Lung (tissue), 12 donors: ENCODE results near the gene CTDSPL2. TPM values are rescaled to one million over a fixed set of nuclear protein-coding genes. Genes with fewer than 3 reads are reported as not detected.
A peak's percentile ranks its signal among the peaks of the same experiment; 100 is the strongest.
"Not testable (repeated sequence)": the region's sequence is repeated elsewhere in the genome, so short reads cannot be mapped to it uniquely, and the experiment has no call there.

Experiments used
- ATAC-seq: fragments of 200-7000 bp; cut with Tn5 transposase; one replicate; pipeline ENCODE4 v1.9.1; 2020; ENCODE audit warnings: moderate number of reproducible peaks; ENCODE audit not compliant: insufficient read depth, low FRiP score
- DNase-seq, 3 donors: peaks; one replicate each; pipeline ENCODE4 v3.0.0-alpha.2; 2013 to 2017
- H3K27ac ChIP-seq, 2 donors: one replicate each; pipeline ENCODE4 v1.5.1; 2013; ENCODE audit warnings: mild to moderate bottlenecking in 2 of 2, moderate library complexity in 2 of 2, control low read depth in 1 of 2, inconsistent platforms in 1 of 2, low read depth in 1 of 2, low read length in 1 of 2
- H3K27me3 ChIP-seq, 3 donors: one replicate each; pipeline ENCODE4 v1.5.1; 2013; ENCODE audit warnings: low read length in 2 of 3; ENCODE audit not compliant: control insufficient read depth in 3 of 3, insufficient read depth in 3 of 3
- H3K36me3 ChIP-seq, 4 donors: one replicate each; pipeline ENCODE4 v1.5.1; 2013; ENCODE audit warnings: low read length in 4 of 4, mild to moderate bottlenecking in 1 of 4, moderate library complexity in 1 of 4; ENCODE audit not compliant: control insufficient read depth in 4 of 4, insufficient read depth in 4 of 4
- H3K4me1 ChIP-seq, 5 donors: one replicate each; pipeline ENCODE4 v1.5.1; 2013; ENCODE audit warnings: low read length in 5 of 5, mild to moderate bottlenecking in 2 of 5, moderate library complexity in 1 of 5; ENCODE audit not compliant: control insufficient read depth in 5 of 5, insufficient read depth in 5 of 5
- H3K4me3 ChIP-seq: one replicate; pipeline ENCODE4 v1.5.1; 2013; ENCODE audit warnings: mild to moderate bottlenecking, control low read depth, moderate library complexity
- H3K9ac ChIP-seq, 2 donors: one replicate each; pipeline ENCODE4 v1.5.1; 2013; ENCODE audit warnings: low read length in 2 of 2, control low read depth in 1 of 2; ENCODE audit not compliant: insufficient read depth in 1 of 2
- H3K9me3 ChIP-seq, 4 donors: one replicate each; pipeline ENCODE4 v1.5.1; 2013; ENCODE audit warnings: low read length in 3 of 4, mild to moderate bottlenecking in 1 of 4, moderate library complexity in 1 of 4; ENCODE audit not compliant: control insufficient read depth in 4 of 4, insufficient read depth in 3 of 4
- WGBS, 2 donors: extraction: QIAGEN DNeasy Blood & Tissue Kit; methylation state at CpG; one replicate each; pipeline ENCODE4 v1.1.7; 2013; 5-methylcytosine and 5-hydroxymethylcytosine counted together
- polyA plus RNA-seq, 2 donors: library from polyadenylated mRNA; stranded (reverse); fragments of 200-250 nt; gene quantifications; one replicate each; pipeline ENCODE4 v1.2.1, GENCODE V29; 2013
- total RNA-seq, 2 donors: library from RNA; depleted of rRNA in 1 of 2; stranded (reverse); fragments of >200 nt in 1 of 2; gene quantifications; one replicate each; pipeline ENCODE4 v1.2.1, GENCODE V29; 2014 to 2021
- TF ChIP-seq, protein P1 (sequence below): IDR thresholded peaks from 2 replicates; pipeline ENCODE4 v1.5.1; 2012; ENCODE audit warnings: mild to moderate bottlenecking; ENCODE audit errors: control extremely low read depth, extremely low read depth
- donor health status: control.
- donor health status: control.
- donor health status: Bipolar disorder and iron deficiency.
- donor health status: healthy.
- donor health status: DM: yes; HTN: yes; CAD: no.

CTDSPL2 gene
- total and polyA plus RNA-seq, 4 donors = 5.5 to 119 (median 19.0) TPM

DNA sequence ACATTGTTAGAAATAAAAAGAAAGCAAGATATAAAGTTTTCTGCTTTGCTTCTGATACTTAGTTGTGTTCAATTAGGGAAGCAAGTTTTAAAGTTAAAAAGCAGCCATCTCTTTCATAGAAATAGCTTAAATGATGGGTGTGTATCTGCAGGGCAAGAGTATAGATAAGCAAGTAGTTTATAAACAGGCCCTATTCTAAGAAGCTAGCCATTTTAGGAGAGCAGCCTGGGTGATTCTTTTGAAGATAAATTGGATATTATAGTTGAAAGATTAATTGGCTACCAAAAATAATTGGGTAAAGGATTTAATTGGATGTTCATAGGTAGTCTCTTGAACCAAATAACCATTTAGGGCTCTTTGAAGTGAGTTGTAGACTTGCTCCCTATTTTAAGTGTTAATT is 115.2 kb downstream of the CTDSPL2 start:
- no peak overlapping the region for H3K4me3 ChIP-seq
- H3K27ac ChIP-seq = no peak overlapping the region
- no peak for DNase-seq
- H3K4me1 ChIP-seq = peaks cover 0 to 28% (median 5%) of the 10 kb centered on the region in 5 donors
- H3K27me3 ChIP-seq = no peaks in the 10 kb centered on the region
- peaks cover 0 to 12% (median 2%) of the 10 kb centered on the region in 4 donors for H3K36me3 ChIP-seq
- H3K9ac ChIP-seq = no peak overlapping the region
- TF ChIP-seq, protein P1, sequence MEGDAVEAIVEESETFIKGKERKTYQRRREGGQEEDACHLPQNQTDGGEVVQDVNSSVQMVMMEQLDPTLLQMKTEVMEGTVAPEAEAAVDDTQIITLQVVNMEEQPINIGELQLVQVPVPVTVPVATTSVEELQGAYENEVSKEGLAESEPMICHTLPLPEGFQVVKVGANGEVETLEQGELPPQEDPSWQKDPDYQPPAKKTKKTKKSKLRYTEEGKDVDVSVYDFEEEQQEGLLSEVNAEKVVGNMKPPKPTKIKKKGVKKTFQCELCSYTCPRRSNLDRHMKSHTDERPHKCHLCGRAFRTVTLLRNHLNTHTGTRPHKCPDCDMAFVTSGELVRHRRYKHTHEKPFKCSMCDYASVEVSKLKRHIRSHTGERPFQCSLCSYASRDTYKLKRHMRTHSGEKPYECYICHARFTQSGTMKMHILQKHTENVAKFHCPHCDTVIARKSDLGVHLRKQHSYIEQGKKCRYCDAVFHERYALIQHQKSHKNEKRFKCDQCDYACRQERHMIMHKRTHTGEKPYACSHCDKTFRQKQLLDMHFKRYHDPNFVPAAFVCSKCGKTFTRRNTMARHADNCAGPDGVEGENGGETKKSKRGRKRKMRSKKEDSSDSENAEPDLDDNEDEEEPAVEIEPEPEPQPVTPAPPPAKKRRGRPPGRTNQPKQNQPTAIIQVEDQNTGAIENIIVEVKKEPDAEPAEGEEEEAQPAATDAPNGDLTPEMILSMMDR = no peak
- no peak for ATAC-seq
- no peaks in the 10 kb centered on the region for H3K9me3 ChIP-seq

DNA sequence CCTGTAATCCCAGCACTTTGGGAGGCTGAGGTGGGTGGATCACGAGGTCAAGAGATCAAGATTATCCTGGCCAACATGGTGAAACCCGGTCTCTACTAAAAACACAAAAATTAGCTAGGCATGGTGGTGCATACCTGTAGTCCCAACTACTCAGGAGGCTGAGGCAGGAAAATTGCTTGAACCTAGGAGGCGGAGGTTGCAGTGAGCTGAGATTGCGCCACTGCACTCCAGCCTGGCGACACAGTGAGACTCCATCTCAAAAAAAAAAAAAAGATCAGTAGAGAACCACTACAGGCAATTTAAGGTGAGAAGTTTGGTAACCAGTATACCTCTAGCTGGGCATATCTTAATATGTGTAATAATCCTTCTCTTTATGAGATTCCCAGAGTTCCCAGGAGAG is 117.3 kb downstream of the CTDSPL2 start:
- not testable (repeated sequence) for H3K27me3 ChIP-seq, H3K9ac ChIP-seq, DNase-seq, H3K4me3 ChIP-seq, H3K27ac ChIP-seq, ATAC-seq, H3K9me3 ChIP-seq, H3K36me3 ChIP-seq
- H3K4me1 ChIP-seq = peaks cover 0 to 26% (median 2%) of the 10 kb centered on the region in 5 donors
- 76 to 81% methylated on average over 5 of the region's 5 CpGs for WGBS, 2 donors

DNA sequence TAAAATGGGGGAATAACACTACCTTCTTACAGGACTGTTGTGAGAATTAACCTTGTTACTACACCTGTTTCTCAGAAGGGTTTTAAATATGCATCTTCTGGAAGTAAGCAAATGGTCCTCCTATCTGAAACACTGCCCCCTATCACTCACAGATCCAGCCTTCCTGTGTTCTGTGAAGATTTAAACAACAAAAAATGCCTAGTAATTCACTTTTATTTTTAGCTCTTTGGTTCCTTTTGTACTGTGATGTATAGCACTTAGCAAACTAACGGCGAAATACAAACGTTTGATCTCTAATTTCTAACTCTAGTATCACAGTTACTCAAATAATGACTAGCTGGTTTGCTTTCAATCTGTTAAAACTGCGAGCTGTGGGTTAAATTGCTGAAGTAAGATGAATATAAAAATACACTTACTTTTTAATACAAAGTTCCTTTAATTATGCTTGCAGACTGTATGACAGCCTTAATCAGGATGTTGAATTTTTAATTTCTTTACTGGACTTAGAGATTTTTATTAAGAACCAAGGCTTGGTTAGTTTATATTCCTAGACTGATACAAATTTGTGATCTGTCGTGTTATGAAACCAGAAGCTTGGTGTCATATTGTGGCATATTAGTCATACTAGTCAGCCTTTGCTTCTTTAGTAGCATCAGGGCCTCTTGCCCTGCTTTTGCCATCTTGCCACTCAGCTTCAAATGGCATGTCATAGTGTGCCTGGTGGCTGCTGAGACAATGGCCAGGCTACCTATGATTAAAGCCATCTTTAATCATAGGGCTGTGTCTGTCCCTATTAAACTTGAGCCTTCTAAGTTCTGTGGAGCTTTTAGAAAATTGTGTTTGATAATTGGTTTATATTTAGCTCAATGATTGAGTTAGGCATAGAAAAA is 118.7 kb downstream of the CTDSPL2 start:
- no peak overlapping the region for H3K9ac ChIP-seq
- peak; percentile 34 for ATAC-seq

DNA sequence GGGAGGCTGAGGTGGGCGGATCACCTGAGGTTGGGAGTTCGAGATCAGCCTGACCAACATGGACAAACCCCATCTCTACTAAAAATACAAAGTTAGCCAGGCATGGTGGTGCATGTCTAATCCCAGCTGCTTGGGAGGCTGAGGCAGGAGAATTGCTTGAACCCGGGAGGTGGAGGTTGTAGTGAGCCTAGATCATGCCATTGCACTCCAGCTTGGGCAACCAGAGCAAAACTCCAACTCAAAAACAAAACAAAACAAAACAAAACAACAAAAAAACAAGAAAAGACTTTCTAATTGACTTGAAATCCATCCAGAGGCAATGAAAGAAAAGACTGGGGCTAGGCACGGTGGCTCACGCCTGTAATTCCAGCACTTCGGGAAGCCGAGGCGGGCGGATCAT is 121.7 kb downstream of the CTDSPL2 start:
- ATAC-seq, H3K4me3 ChIP-seq, H3K9ac ChIP-seq, H3K27ac ChIP-seq, DNase-seq, H3K27me3 ChIP-seq, H3K9me3 ChIP-seq: not testable (repeated sequence)
- WGBS, 2 donors = 99% methylated on average over 9 of the region's 9 CpGs
- peaks cover 7 to 14% (median 12%) of the 10 kb centered on the region in 4 donors for H3K36me3 ChIP-seq
- peaks cover 0 to 14% (median 0%) of the 10 kb centered on the region in 5 donors for H3K4me1 ChIP-seq

More for the DNA sequence above, 118.7 kb downstream of the CTDSPL2 start:
- no peak for DNase-seq
- WGBS, 2 donors = 46 to 51% methylated on average over 5 of the region's 5 CpGs
- Histone ChIP-seq H3K27me3 (no peaks in the 10 kb centered on the region), H3K4me3 (no peak overlapping the region), H3K36me3 (peaks cover 0 to 6% (median 4%) of the 10 kb centered on the region in 4 donors), H3K9me3 (no peaks in the 10 kb centered on the region), H3K4me1 (peaks cover 0 to 23% (median 2%) of the 10 kb centered on the region in 5 donors), H3K27ac (peak overlapping the region in 1 of 2 donors; percentile 66)
- TF ChIP-seq, protein P1 = no peak
